GM23338 (cell line): ENCODE data around the gene C1QTNF1. TPM values are rescaled to one million over a fixed set of nuclear protein-coding genes. Genes with fewer than 3 reads are reported as not detected.
A peak's percentile ranks its signal among the peaks of the same experiment; 100 is the strongest.

ENCODE experiments used
- ATAC-seq: fragments of 200-7000 bp; cut with Tn5 transposase; 3 replicates; pipeline ENCODE4 v1.9.1; 2020
- DNase-seq: peaks from one replicate; pipeline ENCODE4 v3.0.0-alpha.2; 2015; ENCODE audit warnings: low spot score
- H2AFZ ChIP-seq: fragments of 200-600 bp; sonication (generic); 2 replicates; pipeline ENCODE4 v1.8.0; 2016; ENCODE audit warnings: antibody characterized with exemption, mild to moderate bottlenecking, moderate library complexity
- H3F3A ChIP-seq: fragments of 200-600 bp; sonication (generic); replicated peaks from 2 replicates; pipeline ENCODE4 v1.8.0; 2017; ENCODE audit warnings: antibody characterized with exemption, mixed run types, low read depth
- H3K27ac ChIP-seq: fragments of 200-600 bp; sonication (generic); 2 replicates; pipeline ENCODE4 v1.6.1; 2016; ENCODE audit warnings: low read depth
- H3K27me3 ChIP-seq: fragments of 200-600 bp; sonication (generic); 2 replicates; pipeline ENCODE4 v1.8.0; 2016; ENCODE audit warnings: mild to moderate bottlenecking, mixed run types, moderate library complexity; ENCODE audit not compliant: insufficient read depth
- H3K36me3 ChIP-seq: fragments of 200-600 bp; sonication (generic); 2 replicates; pipeline ENCODE4 v1.8.0; 2016; ENCODE audit warnings: mild to moderate bottlenecking; ENCODE audit not compliant: insufficient read depth
- H3K4me1 ChIP-seq: fragments of 200-600 bp; sonication (generic); 2 replicates; pipeline ENCODE4 v1.8.0; 2016; ENCODE audit warnings: mild to moderate bottlenecking, moderate library complexity; ENCODE audit not compliant: insufficient read depth
- H3K4me2 ChIP-seq: fragments of 200-600 bp; sonication (generic); 2 replicates; pipeline ENCODE4 v1.7.1; 2017; ENCODE audit warnings: mixed run types
- H3K4me3 ChIP-seq: fragments of 200-600 bp; sonication (generic); 2 replicates; pipeline ENCODE4 v1.6.1; 2016; ENCODE audit warnings: mixed run types
- H3K79me2 ChIP-seq: fragments of 200-600 bp; sonication (generic); replicated peaks from 2 replicates; pipeline ENCODE4 v1.8.0; 2017; ENCODE audit warnings: mild to moderate bottlenecking; ENCODE audit not compliant: insufficient read depth
- H3K9me2 ChIP-seq: fragments of 200-600 bp; sonication (generic); 2 replicates; pipeline ENCODE4 v1.8.0; 2017; ENCODE audit not compliant: insufficient read depth
- H4K20me1 ChIP-seq: fragments of 200-600 bp; sonication (generic); replicated peaks from 2 replicates; pipeline ENCODE4 v1.8.0; 2017; ENCODE audit warnings: mild to moderate bottlenecking; ENCODE audit not compliant: insufficient read depth
- H3K27ac Mint-ChIP-seq: 2 replicates; pipeline ENCODE4 v1.8.0; 2020; ENCODE audit warnings: inconsistent platforms, mild to moderate bottlenecking, moderate library complexity, mixed read lengths
- H3K27me3 Mint-ChIP-seq: 3 replicates; pipeline ENCODE4 v1.8.0; 2022; ENCODE audit warnings: low read depth, mild to moderate bottlenecking, moderate library complexity, mixed read lengths, inconsistent platforms; ENCODE audit not compliant: insufficient read depth, poor library complexity
- H3K36me3 Mint-ChIP-seq: 3 replicates; pipeline ENCODE4 v1.8.0; 2021; ENCODE audit warnings: low read depth, mild to moderate bottlenecking, inconsistent platforms, moderate library complexity, mixed read lengths
- H3K4me1 Mint-ChIP-seq: 3 replicates; pipeline ENCODE4 v1.8.0; 2020; ENCODE audit warnings: mild to moderate bottlenecking, inconsistent platforms, mixed read lengths
- H3K4me3 Mint-ChIP-seq: 3 replicates; pipeline ENCODE4 v1.8.0; 2021; ENCODE audit warnings: moderate library complexity, mild to moderate bottlenecking, inconsistent platforms, mixed read lengths
- H3K9me3 Mint-ChIP-seq: 3 replicates; pipeline ENCODE4 v1.8.0; 2020; ENCODE audit warnings: moderate library complexity, mild to moderate bottlenecking, inconsistent platforms, mixed read lengths
- EZH2 ChIP-seq: fragments of 200-600 bp; sonication (generic); IDR thresholded peaks from one replicate; pipeline ENCODE4 v1.8.0; 2017; ENCODE audit warnings: antibody characterized with exemption, mild to moderate bottlenecking, low read depth; ENCODE audit not compliant: unreplicated experiment
- EZH2phosphoT487 ChIP-seq: fragments of 200-600 bp; sonication (generic); IDR thresholded peaks from one replicate; pipeline ENCODE4 v1.8.1; 2018; ENCODE audit warnings: antibody characterized with exemption; ENCODE audit not compliant: unreplicated experiment
- JUNB ChIP-seq: IDR thresholded peaks from one replicate; pipeline ENCODE4 v1.6.1; 2016; ENCODE audit warnings: antibody characterized with exemption; ENCODE audit not compliant: unreplicated experiment
- POLR2AphosphoS5 ChIP-seq: IDR thresholded peaks from 2 replicates; pipeline ENCODE4 v1.6.1; 2016; ENCODE audit warnings: antibody characterized with exemption, low read depth
- REST ChIP-seq: IDR thresholded peaks from one replicate; pipeline ENCODE4 v1.6.1; 2018; ENCODE audit warnings: antibody characterized with exemption; ENCODE audit not compliant: unreplicated experiment
- ZNF331 ChIP-seq: fragments of 250-450 bp; sonication (Bioruptor Pico); IDR thresholded peaks from 2 replicates; pipeline ENCODE4 v1.5.0; 2020; ENCODE audit warnings: low read depth, mild to moderate bottlenecking, moderate library complexity
- polyA plus RNA-seq: library from polyadenylated mRNA; unstranded; fragments of >200 nt; fragmentation: Nextera tagmentation; extraction: Ambion mirVana; gene quantifications from 2 replicates; pipeline ENCODE4 v1.2.1, GENCODE V29; 2016
- total RNA-seq: library from RNA; depleted of rRNA; stranded (reverse); fragments of >200 nt; shearing (Covaris generic); gene quantifications from 2 replicates; pipeline ENCODE4 v1.2.3, GENCODE V29; 2014
- TF ChIP-seq, protein P1 (sequence below), 2 experiments: fragments of 200-600 bp in 1 of 2; sonication (generic) in 1 of 2; conservative IDR thresholded peaks; 2 replicates each; pipeline versions ENCODE4 v1.5.1 to v1.6.1; 2016 to 2017; ENCODE audit warnings: antibody characterized with exemption in 2 of 2, low read depth in 2 of 2, mild to moderate bottlenecking in 2 of 2, moderate library complexity in 1 of 2
- TF ChIP-seq, protein P2 (sequence below): fragments of 250-450 bp; sonication (Bioruptor Pico); IDR thresholded peaks from 2 replicates; pipeline ENCODE4 v1.5.0; 2020; ENCODE audit warnings: mild to moderate bottlenecking, moderate library complexity

C1QTNF1 gene
- total and polyA plus RNA-seq, 2 experiments from 2014 or later, result 1.1 to 1.9 TPM

DNA sequence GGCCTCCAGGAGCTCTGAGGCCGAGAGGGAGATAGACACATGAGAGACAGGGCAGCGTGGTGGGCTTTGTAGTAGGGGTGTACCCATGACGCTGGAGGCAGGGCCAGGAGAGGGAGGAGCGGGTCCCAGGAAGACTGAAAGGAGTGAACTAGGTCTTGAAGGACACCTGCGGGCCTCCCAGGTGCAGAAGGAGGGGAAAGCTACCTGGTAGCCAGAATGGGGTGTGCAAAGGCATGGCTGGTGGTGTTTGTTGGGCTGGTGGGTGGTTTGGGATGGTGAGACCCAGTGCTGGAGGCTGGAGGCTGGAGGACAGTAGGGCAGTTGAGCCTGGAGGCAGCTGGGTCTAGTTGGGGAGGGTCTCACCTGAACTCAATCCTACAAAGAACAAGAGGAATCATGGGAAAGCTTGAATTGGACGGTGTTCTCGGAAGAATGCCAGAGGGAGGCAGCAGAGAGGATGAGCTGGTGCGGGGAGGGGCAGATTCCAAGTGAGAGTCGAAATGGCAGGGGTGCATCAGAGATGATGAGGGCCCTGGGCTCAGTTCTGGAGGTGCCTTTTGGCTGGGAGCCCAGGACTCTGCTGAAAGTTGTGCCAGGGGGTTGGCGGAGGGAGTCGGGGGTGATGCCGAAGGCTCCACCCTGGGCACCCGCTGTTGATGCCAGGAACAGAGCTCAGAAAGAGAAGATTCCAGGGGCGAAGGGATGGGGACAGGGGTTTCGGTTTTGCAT, 21.2 kb downstream of the C1QTNF1 start (continued):
- TF ChIP-seq, protein P1, sequence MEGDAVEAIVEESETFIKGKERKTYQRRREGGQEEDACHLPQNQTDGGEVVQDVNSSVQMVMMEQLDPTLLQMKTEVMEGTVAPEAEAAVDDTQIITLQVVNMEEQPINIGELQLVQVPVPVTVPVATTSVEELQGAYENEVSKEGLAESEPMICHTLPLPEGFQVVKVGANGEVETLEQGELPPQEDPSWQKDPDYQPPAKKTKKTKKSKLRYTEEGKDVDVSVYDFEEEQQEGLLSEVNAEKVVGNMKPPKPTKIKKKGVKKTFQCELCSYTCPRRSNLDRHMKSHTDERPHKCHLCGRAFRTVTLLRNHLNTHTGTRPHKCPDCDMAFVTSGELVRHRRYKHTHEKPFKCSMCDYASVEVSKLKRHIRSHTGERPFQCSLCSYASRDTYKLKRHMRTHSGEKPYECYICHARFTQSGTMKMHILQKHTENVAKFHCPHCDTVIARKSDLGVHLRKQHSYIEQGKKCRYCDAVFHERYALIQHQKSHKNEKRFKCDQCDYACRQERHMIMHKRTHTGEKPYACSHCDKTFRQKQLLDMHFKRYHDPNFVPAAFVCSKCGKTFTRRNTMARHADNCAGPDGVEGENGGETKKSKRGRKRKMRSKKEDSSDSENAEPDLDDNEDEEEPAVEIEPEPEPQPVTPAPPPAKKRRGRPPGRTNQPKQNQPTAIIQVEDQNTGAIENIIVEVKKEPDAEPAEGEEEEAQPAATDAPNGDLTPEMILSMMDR (conservative IDR thresholded peaks at IDR 0.05; ENCODE audit: low read depth in 2 of 2), result peak in 1 of 2 experiments; percentile 11; a peak in 1 of 4 replicates

- Histone ChIP-seq H2AFZ (no peak overlapping the region), H3K9me2 (no peaks in the 10 kb centered on the region), H3F3A (peaks cover 9% of the 10 kb centered on the region), H3K36me3 (no peaks in the 10 kb centered on the region), H3K4me3 (no peak overlapping the region), H4K20me1 (no peaks in the 10 kb centered on the region), H3K27me3 (no peaks in the 10 kb centered on the region), H3K27ac (no peak overlapping the region), H3K79me2 (no peaks in the 10 kb centered on the region), H3K4me2 (no peak overlapping the region), H3K4me1 (no peaks in the 10 kb centered on the region)
- ATAC-seq, result peak; percentile 86
- Mint-ChIP-seq H3K4me1 (no peaks in the 10 kb centered on the region; the same call in 2 of the 3 replicates), H3K4me3 (no peak overlapping the region; the same call in 2 of the 3 replicates), H3K27ac (no peak overlapping the region), H3K9me3 (peaks cover 5% of the 10 kb centered on the region; the same call in 2 of the 3 replicates), H3K27me3 (peaks cover 23% of the 10 kb centered on the region), H3K36me3 (no peaks in the 10 kb centered on the region; the same call in 2 of the 3 replicates)
- DNase-seq, result peak; percentile 87
- no peak for TF ChIP-seq JUNB
- TF ChIP-seq, protein P2, sequence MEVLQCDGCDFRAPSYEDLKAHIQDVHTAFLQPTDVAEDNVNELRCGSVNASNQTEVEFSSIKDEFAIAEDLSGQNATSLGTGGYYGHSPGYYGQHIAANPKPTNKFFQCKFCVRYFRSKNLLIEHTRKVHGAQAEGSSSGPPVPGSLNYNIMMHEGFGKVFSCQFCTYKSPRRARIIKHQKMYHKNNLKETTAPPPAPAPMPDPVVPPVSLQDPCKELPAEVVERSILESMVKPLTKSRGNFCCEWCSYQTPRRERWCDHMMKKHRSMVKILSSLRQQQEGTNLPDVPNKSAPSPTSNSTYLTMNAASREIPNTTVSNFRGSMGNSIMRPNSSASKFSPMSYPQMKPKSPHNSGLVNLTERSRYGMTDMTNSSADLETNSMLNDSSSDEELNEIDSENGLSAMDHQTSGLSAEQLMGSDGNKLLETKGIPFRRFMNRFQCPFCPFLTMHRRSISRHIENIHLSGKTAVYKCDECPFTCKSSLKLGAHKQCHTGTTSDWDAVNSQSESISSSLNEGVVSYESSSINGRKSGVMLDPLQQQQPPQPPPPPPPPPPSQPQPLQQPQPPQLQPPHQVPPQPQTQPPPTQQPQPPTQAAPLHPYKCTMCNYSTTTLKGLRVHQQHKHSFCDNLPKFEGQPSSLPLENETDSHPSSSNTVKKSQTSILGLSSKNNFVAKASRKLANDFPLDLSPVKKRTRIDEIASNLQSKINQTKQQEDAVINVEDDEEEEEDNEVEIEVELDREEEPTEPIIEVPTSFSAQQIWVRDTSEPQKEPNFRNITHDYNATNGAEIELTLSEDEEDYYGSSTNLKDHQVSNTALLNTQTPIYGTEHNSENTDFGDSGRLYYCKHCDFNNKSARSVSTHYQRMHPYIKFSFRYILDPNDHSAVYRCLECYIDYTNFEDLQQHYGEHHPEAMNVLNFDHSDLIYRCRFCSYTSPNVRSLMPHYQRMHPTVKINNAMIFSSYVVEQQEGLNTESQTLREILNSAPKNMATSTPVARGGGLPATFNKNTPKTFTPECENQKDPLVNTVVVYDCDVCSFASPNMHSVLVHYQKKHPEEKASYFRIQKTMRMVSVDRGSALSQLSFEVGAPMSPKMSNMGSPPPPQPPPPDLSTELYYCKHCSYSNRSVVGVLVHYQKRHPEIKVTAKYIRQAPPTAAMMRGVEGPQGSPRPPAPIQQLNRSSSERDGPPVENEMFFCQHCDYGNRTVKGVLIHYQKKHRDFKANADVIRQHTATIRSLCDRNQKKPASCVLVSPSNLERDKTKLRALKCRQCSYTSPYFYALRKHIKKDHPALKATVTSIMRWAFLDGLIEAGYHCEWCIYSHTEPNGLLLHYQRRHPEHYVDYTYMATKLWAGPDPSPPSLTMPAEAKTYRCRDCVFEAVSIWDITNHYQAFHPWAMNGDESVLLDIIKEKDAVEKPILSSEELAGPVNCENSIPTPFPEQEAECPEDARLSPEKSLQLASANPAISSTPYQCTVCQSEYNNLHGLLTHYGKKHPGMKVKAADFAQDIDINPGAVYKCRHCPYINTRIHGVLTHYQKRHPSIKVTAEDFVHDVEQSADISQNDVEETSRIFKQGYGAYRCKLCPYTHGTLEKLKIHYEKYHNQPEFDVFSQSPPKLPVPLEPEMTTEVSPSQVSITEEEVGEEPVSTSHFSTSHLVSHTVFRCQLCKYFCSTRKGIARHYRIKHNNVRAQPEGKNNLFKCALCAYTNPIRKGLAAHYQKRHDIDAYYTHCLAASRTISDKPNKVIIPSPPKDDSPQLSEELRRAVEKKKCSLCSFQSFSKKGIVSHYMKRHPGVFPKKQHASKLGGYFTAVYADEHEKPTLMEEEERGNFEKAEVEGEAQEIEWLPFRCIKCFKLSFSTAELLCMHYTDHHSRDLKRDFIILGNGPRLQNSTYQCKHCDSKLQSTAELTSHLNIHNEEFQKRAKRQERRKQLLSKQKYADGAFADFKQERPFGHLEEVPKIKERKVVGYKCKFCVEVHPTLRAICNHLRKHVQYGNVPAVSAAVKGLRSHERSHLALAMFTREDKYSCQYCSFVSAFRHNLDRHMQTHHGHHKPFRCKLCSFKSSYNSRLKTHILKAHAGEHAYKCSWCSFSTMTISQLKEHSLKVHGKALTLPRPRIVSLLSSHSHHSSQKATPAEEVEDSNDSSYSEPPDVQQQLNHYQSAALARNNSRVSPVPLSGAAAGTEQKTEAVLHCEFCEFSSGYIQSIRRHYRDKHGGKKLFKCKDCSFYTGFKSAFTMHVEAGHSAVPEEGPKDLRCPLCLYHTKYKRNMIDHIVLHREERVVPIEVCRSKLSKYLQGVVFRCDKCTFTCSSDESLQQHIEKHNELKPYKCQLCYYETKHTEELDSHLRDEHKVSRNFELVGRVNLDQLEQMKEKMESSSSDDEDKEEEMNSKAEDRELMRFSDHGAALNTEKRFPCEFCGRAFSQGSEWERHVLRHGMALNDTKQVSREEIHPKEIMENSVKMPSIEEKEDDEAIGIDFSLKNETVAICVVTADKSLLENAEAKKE (CRISPR knock-in tag), result no peak
- TF ChIP-seq EZH2phosphoT487, result no peak
- TF ChIP-seq, protein P1 (conservative IDR thresholded peaks at IDR 0.05; ENCODE audit: low read depth in 2 of 2), result peak; percentile 77 to 89
- TF ChIP-seq EZH2, result no peak
- no peak for TF ChIP-seq POLR2AphosphoS5
- no peak for TF ChIP-seq ZNF331
- no peak for TF ChIP-seq REST
These were observed 21.9 kb downstream of the C1QTNF1 start for GRCh38 chr17:79045842-79046196.
